SU-DHL-6 (cell line): ENCODE data around the gene LY6G6C.

ENCODE experiments used
- H2AFZ ChIP-seq: fragments of 200-600 bp; sonication (generic); 2 replicates; pipeline ENCODE4 v1.6.1; 2014; ENCODE audit warnings: low read depth, mild to moderate bottlenecking, moderate library complexity, mixed read lengths, antibody characterized with exemption, low read length; ENCODE audit not compliant: severe bottlenecking
- H3F3A ChIP-seq: fragments of 200-600 bp; shearing (Covaris generic); 2 replicates; pipeline ENCODE4 v1.6.0; 2016; ENCODE audit warnings: antibody characterized with exemption, mild to moderate bottlenecking; ENCODE audit not compliant: insufficient read depth
- H3K27ac ChIP-seq: fragments of 200-600 bp; sonication (generic); 2 replicates; pipeline ENCODE4 v1.5.1; 2016; ENCODE audit warnings: low read depth, mild to moderate bottlenecking, low read length, moderate library complexity, mixed read lengths
- H3K27me3 ChIP-seq: fragments of 200-600 bp; sonication (generic), shearing (Covaris generic); 2 replicates; pipeline ENCODE4 v1.6.0; 2014; ENCODE audit warnings: mild to moderate bottlenecking, low read length
- H3K36me3 ChIP-seq: fragments of 200-600 bp; sonication (generic); 2 replicates; pipeline ENCODE4 v1.6.1; 2014; ENCODE audit warnings: mild to moderate bottlenecking, low read length, mixed read lengths
- H3K4me2 ChIP-seq: fragments of 300-600, 200-600 bp; shearing (Covaris generic), sonication (generic); 2 replicates; pipeline ENCODE4 v1.6.0; 2014; ENCODE audit warnings: low read length, low read depth, mild to moderate bottlenecking; ENCODE audit not compliant: poor library complexity, severe bottlenecking
- H3K4me3 ChIP-seq: fragments of 200-600 bp; sonication (generic); 2 replicates; pipeline ENCODE4 v1.5.1; 2014; ENCODE audit warnings: antibody characterized with exemption, low read length, mild to moderate bottlenecking, mixed read lengths; ENCODE audit not compliant: insufficient read depth, poor library complexity, severe bottlenecking
- H3K79me2 ChIP-seq: fragments of 200-600 bp; sonication (generic); 2 replicates; pipeline ENCODE4 v1.6.1; 2014; ENCODE audit warnings: mild to moderate bottlenecking, low read length, moderate library complexity; ENCODE audit not compliant: insufficient read depth
- H3K9ac ChIP-seq: fragments of 200-600 bp; sonication (generic); 2 replicates; pipeline ENCODE4 v1.7.0; 2014; ENCODE audit warnings: mild to moderate bottlenecking, low read length
- H3K9me2 ChIP-seq: fragments of 200-600 bp; sonication (generic); replicated peaks from 2 replicates; pipeline ENCODE4 v1.6.1; 2014; ENCODE audit warnings: low read length; ENCODE audit not compliant: insufficient read depth
- H3K9me3 ChIP-seq: fragments of 200-600 bp; sonication (generic); 2 replicates; pipeline ENCODE4 v1.6.1; 2014; ENCODE audit warnings: low read length, mixed read lengths; ENCODE audit not compliant: insufficient read depth
- H4K20me1 ChIP-seq: fragments of 200-600 bp; sonication (generic); 2 replicates; pipeline ENCODE4 v1.6.1; 2014; ENCODE audit warnings: low read depth, mild to moderate bottlenecking, antibody characterized with exemption, low read length, moderate library complexity, mixed read lengths
- CTCF ChIP-seq: fragments of 200-600 bp; sonication (generic); IDR thresholded peaks from one replicate; pipeline ENCODE4 v1.5.1; 2017; ENCODE audit warnings: antibody characterized with exemption, mild to moderate bottlenecking, low read length, moderate library complexity; ENCODE audit not compliant: insufficient read depth, poor library complexity, severe bottlenecking
- EZH2phosphoT487 ChIP-seq: fragments of 200-600 bp; sonication (generic), shearing (Covaris generic); conservative IDR thresholded peaks from 2 replicates; pipeline ENCODE4 v1.6.1; 2018; ENCODE audit warnings: mild to moderate bottlenecking, antibody characterized with exemption, low read length, moderate library complexity, mixed read lengths

LY6G6C gene

GRCh38 chr6:31750411-31751022, 29.0 kb upstream of the LY6G6C start:
- Histone ChIP-seq H3F3A (0 out of 2 replicates have a peak, but pooled peaks cover 12% of the 10 kb centered on the region), H3K79me2 (no peaks in the 10 kb centered on the region), H3K27me3 (no peaks in the 10 kb centered on the region), H3K27ac (no peak overlapping the region), H3K36me3 (peaks cover 3% of the 10 kb centered on the region; the same call in 1 of the 2 replicates), H2AFZ (no peak overlapping the region), H3K9ac (no peak overlapping the region), H3K4me2 (no peak overlapping the region), H4K20me1 (no peaks in the 10 kb centered on the region), H3K4me3 (no peak overlapping the region), H3K9me3 (no peaks in the 10 kb centered on the region), H3K9me2 (no peaks in the 10 kb centered on the region)
- TF ChIP-seq CTCF (no peak), EZH2phosphoT487 (no peak)

GRCh38 chr6:31749301-31750036, 27.9 kb upstream of the LY6G6C start:
- H3K27ac ChIP-seq = no peak overlapping the region
- H3K9me2 ChIP-seq = no peaks in the 10 kb centered on the region
- no peaks in the 10 kb centered on the region for H3K79me2 ChIP-seq
- no peak overlapping the region for H3K4me3 ChIP-seq
- H4K20me1 ChIP-seq = no peaks in the 10 kb centered on the region
- no peaks in the 10 kb centered on the region for H3K27me3 ChIP-seq
- peaks cover 3% of the 10 kb centered on the region; the same call in 1 of the 2 replicates for H3K36me3 ChIP-seq
- no peak overlapping the region for H3K4me2 ChIP-seq
- TF ChIP-seq EZH2phosphoT487 (no peak), CTCF (no peak)
- H3K9ac ChIP-seq = no peak overlapping the region
- H3F3A ChIP-seq = 0 out of 2 replicates have a peak, but pooled peaks cover 16% of the 10 kb centered on the region
- H3K9me3 ChIP-seq = no peaks in the 10 kb centered on the region
- no peak overlapping the region for H2AFZ ChIP-seq

GRCh38 chr6:31744422-31744821, 22.9 kb upstream of the LY6G6C start:
- Histone ChIP-seq H3K27ac (no peak overlapping the region), H3K36me3 (peaks cover 20% of the 10 kb centered on the region), H3K79me2 (peaks cover 11% of the 10 kb centered on the region; the same call in 1 of the 2 replicates)

More at GRCh38 chr6:31744422-31744821, 22.9 kb upstream of the LY6G6C start:
- H3F3A ChIP-seq = peaks cover 28% of the 10 kb centered on the region
- H3K4me2 ChIP-seq = no peak overlapping the region
- H3K4me3 ChIP-seq = no peak overlapping the region
- H3K27me3 ChIP-seq = no peaks in the 10 kb centered on the region
- TF ChIP-seq CTCF = no peak
- TF ChIP-seq EZH2phosphoT487 = no peak
- no peaks in the 10 kb centered on the region for H3K9me3 ChIP-seq
- no peaks in the 10 kb centered on the region for H4K20me1 ChIP-seq
- H3K9ac ChIP-seq = no peak overlapping the region
- H2AFZ ChIP-seq = no peak overlapping the region
- no peaks in the 10 kb centered on the region for H3K9me2 ChIP-seq
